HEK293 (cell line): ENCODE measurements around the gene PDLIM5.
"Not testable (repeated sequence)": the region's sequence is repeated elsewhere in the genome, so short reads cannot be mapped to it uniquely, and the experiment has no call there.

ENCODE experiments used
- GLIS2 ChIP-seq: fragments of 450-650 bp; formaldehyde crosslinking; IDR thresholded peaks from 2 replicates; pipeline ENCODE4 v1.5.1; 2016; ENCODE audit warnings: missing biosample characterization, missing genetic modification characterization
- KLF1 ChIP-seq: fragments of 450-650 bp; formaldehyde crosslinking; IDR thresholded peaks from 2 replicates; pipeline ENCODE4 v1.5.1; 2016; ENCODE audit warnings: missing biosample characterization, missing genetic modification characterization
- ZNF138 ChIP-seq: fragments of 450-650 bp; formaldehyde crosslinking; IDR thresholded peaks from 2 replicates; pipeline ENCODE4 v1.5.1; 2016; ENCODE audit warnings: missing biosample characterization, missing genetic modification characterization, borderline replicate concordance
- ZNF274 ChIP-seq, 2 experiments: fragments of 200-500 bp in 1 of 2; fragments of 450-650 bp in 1 of 2; sonication (Bioruptor generic) in 1 of 2; formaldehyde crosslinking in 1 of 2; IDR thresholded peaks; 2 replicates each; pipeline versions ENCODE4 v1.5.1 to v1.6.1; 2014 to 2016; ENCODE audit warnings: borderline replicate concordance in 1 of 2, inconsistent platforms in 1 of 2, low read length in 1 of 2, missing biosample characterization in 1 of 2, missing genetic modification characterization in 1 of 2
- ZNF335 ChIP-seq: fragments of 450-650 bp; formaldehyde crosslinking; conservative IDR thresholded peaks from 2 replicates; pipeline ENCODE4 v1.5.1; 2016; ENCODE audit warnings: missing biosample characterization, missing genetic modification characterization
- ZNF433 ChIP-seq: fragments of 450-650 bp; formaldehyde crosslinking; IDR thresholded peaks from 2 replicates; pipeline ENCODE4 v1.5.1; 2016; ENCODE audit warnings: missing biosample characterization, missing genetic modification characterization, low read depth
- TF ChIP-seq, protein P1 (sequence below): fragments of 450-650 bp; formaldehyde crosslinking; IDR thresholded peaks from 2 replicates; pipeline ENCODE4 v1.5.1; 2016; ENCODE audit warnings: missing biosample characterization, missing genetic modification characterization
- TF ChIP-seq, protein P2 (sequence below): fragments of 450-650 bp; formaldehyde crosslinking; conservative IDR thresholded peaks from 2 replicates; pipeline ENCODE4 v1.5.1; 2016; ENCODE audit warnings: low read depth, missing biosample characterization, missing genetic modification characterization

DNA sequence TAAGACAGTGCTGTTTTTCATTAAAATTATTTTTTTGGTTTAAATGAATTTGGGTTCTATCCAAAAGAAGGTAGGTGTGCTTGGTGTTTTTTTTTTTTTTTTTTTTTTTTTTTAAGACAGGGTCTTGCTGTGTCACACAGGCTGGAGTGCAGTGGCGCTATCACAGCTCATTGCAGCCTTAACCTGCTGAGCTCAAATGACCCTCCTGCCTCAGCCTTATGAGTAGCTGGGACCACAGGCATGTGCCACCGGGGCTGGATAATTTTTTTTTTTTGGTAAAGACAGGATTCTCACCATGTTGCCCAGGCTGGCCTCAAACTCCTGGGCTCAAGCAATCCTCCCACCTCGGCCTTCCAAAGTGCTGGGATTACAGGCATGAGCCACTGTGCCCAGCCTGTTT lies 27.1 kb downstream of the PDLIM5 start:
- TF ChIP-seq, protein P1, sequence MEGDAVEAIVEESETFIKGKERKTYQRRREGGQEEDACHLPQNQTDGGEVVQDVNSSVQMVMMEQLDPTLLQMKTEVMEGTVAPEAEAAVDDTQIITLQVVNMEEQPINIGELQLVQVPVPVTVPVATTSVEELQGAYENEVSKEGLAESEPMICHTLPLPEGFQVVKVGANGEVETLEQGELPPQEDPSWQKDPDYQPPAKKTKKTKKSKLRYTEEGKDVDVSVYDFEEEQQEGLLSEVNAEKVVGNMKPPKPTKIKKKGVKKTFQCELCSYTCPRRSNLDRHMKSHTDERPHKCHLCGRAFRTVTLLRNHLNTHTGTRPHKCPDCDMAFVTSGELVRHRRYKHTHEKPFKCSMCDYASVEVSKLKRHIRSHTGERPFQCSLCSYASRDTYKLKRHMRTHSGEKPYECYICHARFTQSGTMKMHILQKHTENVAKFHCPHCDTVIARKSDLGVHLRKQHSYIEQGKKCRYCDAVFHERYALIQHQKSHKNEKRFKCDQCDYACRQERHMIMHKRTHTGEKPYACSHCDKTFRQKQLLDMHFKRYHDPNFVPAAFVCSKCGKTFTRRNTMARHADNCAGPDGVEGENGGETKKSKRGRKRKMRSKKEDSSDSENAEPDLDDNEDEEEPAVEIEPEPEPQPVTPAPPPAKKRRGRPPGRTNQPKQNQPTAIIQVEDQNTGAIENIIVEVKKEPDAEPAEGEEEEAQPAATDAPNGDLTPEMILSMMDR, result not testable (repeated sequence)
- not testable (repeated sequence) for TF ChIP-seq ZNF433 (tag by site-specific recombination); ZNF138 (tag by site-specific recombination); KLF1 (tag by site-specific recombination); ZNF274 (IDR thresholded peaks at IDR 0.05; ENCODE audit: low read length); ZNF274 (tag by site-specific recombination; IDR thresholded peaks at IDR 0.05; ENCODE audit: borderline replicate concordance); ZNF335 (tag by site-specific recombination); GLIS2 (tag by site-specific recombination)
- TF ChIP-seq, protein P2, sequence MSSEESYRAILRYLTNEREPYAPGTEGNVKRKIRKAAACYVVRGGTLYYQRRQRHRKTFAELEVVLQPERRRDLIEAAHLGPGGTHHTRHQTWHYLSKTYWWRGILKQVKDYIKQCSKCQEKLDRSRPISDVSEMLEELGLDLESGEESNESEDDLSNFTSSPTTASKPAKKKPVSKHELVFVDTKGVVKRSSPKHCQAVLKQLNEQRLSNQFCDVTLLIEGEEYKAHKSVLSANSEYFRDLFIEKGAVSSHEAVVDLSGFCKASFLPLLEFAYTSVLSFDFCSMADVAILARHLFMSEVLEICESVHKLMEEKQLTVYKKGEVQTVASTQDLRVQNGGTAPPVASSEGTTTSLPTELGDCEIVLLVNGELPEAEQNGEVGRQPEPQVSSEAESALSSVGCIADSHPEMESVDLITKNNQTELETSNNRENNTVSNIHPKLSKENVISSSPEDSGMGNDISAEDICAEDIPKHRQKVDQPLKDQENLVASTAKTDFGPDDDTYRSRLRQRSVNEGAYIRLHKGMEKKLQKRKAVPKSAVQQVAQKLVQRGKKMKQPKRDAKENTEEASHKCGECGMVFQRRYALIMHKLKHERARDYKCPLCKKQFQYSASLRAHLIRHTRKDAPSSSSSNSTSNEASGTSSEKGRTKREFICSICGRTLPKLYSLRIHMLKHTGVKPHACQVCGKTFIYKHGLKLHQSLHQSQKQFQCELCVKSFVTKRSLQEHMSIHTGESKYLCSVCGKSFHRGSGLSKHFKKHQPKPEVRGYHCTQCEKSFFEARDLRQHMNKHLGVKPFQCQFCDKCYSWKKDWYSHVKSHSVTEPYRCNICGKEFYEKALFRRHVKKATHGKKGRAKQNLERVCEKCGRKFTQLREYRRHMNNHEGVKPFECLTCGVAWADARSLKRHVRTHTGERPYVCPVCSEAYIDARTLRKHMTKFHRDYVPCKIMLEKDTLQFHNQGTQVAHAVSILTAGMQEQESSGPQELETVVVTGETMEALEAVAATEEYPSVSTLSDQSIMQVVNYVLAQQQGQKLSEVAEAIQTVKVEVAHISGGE, result not testable (repeated sequence)
